Left hindlimb (tissue), 1 donor: ENCODE data around the gene TMEM255B.
"Not testable (repeated sequence)": the region's sequence is repeated elsewhere in the genome, so short reads cannot be mapped to it uniquely, and the experiment has no call there.

Source experiments
- DNase-seq: peaks from one replicate; pipeline ENCODE4 v3.0.0-alpha.2; 2018

The TMEM255B gene

GRCh38 chr13:113820813-113821651 lies 62.0 kb downstream of the TMEM255B start:
- DNase-seq: peak; percentile 80

- no peak for DNase-seq
These were observed 62.8 kb downstream of the TMEM255B start for GRCh38 chr13:113821847-113822246.

GRCh38 chr13:113822266-113822665 lies 63.2 kb downstream of the TMEM255B start:
- no peak for DNase-seq

GRCh38 chr13:113822956-113823744 lies 64.1 kb downstream of the TMEM255B start:
- no peak for DNase-seq

GRCh38 chr13:113823771-113824170 lies 64.7 kb downstream of the TMEM255B start:
- no peak for DNase-seq

DNA sequence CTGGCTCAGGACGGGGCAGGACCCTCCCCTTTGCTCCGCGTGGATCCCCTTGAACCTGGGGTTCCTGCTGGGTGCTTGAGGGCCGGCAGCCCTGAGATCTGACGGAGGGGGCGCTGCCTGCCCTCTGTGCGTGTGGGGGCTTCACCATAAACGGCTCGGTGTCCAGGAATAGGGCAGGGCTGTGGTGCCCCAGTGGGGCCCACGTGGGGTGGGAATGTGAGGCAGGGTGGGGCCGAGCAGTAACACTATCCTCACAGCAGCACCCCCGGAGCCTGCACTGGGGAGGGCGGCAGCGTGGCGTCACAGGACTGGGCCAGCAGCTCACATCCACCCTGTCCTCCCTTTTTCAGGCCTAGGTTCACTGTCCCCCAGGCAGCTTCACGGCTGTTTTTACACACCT lies 66.8 kb downstream of the TMEM255B start:
- no peak for DNase-seq

DNA sequence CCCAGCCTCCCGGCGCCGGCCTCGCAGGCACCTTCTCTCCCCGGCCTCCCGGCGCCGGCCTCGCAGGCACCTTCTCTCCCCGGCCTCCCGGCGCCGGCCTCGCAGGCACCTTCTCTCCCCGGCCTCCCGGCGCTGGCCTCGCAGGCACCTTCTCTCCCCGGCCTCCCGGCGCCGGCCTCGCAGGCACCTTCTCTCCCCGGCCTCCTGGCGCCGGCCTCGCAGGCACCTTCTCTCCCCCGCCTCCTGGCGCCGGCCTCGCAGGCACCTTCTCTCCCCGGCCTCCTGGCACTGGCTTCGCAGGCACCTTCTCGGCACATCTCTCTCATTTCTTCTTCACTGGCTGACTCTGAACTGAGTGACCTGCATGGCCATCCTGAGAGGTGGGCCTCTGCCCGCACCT lies 67.4 kb downstream of the TMEM255B start:
- DNase-seq: not testable (repeated sequence)

GRCh38 chr13:113827021-113827420 lies 68.0 kb downstream of the TMEM255B start:
- DNase-seq: no peak

GRCh38 chr13:113828282-113828825 lies 69.3 kb downstream of the TMEM255B start:
- no peak for DNase-seq

DNA sequence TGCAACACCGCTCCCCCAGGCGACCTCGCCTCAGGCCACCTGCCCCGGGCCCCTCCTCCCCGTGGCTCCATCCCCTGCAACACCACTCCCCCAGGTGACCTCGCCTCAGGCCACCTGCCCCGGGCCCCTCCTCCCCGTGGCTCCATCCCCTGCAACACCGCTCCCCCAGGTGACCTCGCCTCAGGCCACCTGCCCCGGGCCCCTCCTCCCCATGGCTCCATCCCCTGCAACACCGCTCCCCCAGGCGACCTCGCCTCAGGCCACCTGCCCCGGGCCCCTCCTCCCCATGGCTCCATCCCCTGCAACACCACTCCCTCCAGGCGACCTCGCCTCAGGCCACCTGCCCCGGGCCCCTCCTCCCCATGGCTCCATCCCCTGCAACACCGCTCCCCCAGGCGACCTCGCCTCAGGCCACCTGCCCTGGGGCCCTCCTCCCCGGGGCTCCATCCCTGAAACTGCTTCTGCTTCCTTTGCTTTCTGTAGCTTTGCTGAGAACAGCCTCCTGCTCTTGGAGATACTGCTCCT lies 71.5 kb downstream of the TMEM255B start:
- not testable (repeated sequence) for DNase-seq

- DNase-seq: no peak
These were observed 72.0 kb downstream of the TMEM255B start for GRCh38 chr13:113831061-113831460.

DNA sequence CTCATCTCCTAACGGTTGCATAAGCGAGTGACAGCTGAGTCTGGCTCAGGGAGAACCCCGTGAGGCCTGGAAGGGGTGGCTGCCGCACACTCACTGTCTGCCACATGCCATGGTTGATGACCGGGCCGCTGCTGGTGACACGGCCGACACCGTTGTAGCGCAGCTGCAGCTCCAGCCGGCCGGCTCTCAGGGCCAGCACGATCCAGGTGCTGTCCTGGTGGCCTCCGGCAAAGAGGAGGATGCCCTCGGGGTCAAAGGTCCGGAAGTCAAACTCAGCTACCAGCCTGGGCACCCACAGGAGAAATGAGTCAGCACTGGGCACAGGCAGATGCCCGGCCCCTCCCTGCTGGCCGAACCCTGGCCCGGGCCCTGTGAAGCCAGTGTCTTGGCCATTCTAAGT lies 73.2 kb downstream of the TMEM255B start:
- no peak for DNase-seq

DNA sequence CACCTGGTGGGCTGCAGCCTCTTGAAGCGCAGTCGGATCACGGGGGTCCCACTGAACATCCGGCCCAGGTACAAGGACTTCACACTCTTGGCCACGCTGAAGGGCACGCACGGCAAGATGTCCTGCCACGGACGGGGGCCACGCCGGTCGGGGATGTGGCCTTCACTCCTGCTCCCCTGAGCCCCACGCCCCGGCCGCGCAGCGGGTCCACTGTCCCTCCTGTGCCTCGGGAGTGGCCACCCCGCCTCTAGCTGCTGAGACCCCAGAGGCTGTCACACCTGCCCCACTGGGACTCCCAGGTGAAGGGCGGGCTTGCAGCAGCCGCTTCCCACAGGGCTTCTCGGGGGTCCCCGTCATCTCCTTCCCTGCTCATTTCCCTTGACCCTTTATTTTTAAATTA lies 73.6 kb downstream of the TMEM255B start:
- DNase-seq: no peak

GRCh38 chr13:113833111-113833830 lies 74.2 kb downstream of the TMEM255B start:
- DNase-seq: no peak

- DNase-seq: not testable (repeated sequence)
These were observed 75.0 kb downstream of the TMEM255B start for GRCh38 chr13:113834006-113834405.

- no peak for DNase-seq
These were observed 75.6 kb downstream of the TMEM255B start for GRCh38 chr13:113834496-113835200.

DNA sequence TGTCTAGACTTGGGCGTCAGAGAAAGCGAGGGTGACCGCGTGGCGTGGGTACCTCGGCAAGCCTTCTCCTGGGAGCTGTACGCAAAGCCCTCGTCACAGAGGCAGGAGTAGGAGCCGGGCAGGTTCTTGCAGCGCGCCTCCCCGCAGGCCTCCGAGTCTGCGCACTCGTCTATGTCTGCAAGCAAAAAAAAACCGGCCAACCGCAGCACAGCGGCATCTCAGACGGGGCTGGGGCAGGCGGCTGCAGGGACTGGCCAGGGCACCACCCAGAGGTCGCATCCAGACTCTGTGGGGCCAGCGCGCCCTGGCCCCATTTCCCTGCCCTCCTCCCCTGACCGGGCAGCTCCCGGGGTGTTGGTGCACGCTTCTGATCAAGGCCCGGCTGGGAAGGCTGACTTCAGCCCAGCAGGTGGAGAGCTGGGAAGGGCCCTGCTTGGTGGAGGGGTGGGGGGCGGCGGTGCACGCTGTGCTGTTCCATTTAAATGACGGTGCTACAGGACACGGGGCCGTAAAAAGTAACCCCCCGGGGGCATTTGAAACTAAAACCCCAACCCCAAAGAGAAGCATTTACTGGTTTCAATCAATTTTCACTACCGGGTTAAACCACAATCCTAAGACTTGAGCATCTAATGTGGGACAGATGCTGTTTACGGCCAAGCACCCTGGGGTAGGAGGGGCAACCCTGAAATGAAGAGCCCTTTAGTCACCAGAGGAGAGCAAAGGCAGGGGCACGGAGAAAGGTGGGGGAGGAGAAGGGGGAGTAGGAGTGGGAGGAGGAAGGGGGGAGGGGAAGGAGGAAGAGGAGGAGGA lies 76.6 kb downstream of the TMEM255B start:
- DNase-seq: no peak

DNA sequence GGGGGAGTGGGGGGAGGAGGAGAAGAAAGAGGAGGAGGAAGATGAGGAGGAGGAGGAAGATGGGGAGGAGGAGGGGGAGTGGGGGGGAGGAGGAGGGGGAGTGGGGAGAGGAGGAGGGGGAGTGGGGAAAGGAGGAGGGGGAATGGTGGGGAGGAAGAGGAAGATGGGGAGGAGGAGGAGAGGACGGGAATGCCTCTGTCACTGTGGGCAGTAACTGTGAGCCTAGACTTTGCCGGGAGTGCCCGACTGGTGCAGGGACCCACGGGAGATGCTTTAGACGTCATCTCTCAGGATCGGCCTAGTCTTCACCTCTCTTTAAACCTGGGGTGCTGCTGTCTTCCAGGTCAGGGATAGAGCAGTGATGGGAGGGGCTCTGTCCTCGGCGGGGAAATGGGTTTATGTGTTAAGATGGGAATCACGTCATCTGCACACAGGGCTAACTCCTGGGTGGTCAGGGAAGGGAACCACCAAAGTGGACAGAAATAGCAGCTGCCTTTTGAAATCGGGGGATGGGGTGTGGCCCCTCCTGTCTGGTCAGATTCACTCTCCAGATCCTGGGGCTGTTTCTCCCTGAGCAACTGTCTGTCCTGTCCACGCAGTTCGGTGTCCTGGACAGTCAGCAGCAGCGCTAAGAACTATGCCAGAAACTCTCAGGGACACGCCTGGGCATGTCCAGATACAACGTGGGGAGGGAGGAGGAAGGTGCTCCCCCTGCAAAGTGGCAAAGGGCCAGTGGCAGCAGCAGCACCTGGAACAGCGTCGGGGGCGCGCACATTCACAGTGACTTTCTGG lies 77.9 kb downstream of the TMEM255B start:
- no peak for DNase-seq

GRCh38 chr13:113837560-113838355 lies 78.7 kb downstream of the TMEM255B start:
- peak; percentile 88 for DNase-seq
